Stimulated activated CD4-positive, alpha-beta T cell treated with anti-CD3 and anti-CD28 coated beads, TNF-alpha, amount 100 ng/mL, for 4 hours (primary cell): Measurements from ENCODE around the gene XYLB.

Experiments used
- DNase-seq, 3 experiments: peaks; one replicate each; pipeline ENCODE4 v3.0.0-alpha.2; 2020; ENCODE audit warnings: low read depth in 3 of 3

XYLB gene

DNA sequence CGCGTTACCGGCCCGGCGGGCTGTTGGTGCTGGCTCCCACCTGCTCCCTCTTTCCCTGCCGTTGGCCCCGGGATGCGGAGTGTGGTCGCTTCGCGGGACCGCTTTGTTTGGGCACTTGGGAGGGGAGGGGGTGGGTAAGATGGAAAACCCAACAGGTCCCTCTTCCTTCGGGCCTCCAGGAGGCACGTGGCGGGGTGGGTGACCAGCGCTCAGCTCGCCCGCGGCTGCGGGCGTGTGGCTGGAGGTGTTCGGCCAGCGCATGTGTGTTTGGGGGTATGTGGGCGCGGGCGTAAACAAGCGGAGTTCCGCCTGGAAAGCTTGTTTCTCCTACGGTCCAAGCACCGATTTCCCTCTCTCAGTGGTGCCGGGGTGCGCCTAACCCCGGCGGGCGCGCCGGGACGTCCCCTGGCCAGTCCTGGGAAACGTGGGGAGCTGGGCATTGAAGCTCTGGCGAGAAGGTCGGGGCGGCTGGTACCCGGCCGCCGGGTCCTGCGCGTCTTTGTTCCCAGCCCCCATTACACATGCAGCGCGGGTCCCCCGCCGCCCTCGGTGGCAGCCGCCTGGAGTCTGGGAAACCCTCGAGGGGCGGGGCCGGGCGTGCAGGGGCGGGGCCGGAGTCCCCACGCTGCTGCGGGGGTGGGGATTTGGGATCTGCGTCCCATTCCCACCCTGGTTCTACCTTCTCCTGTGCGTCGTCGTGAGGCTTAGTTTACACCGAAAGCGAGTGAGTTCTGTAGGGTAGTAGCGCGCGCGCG is 108.5 kb downstream of the XYLB start:
- DNase-seq: peak in 1 of 3 experiments; percentile 20

DNA sequence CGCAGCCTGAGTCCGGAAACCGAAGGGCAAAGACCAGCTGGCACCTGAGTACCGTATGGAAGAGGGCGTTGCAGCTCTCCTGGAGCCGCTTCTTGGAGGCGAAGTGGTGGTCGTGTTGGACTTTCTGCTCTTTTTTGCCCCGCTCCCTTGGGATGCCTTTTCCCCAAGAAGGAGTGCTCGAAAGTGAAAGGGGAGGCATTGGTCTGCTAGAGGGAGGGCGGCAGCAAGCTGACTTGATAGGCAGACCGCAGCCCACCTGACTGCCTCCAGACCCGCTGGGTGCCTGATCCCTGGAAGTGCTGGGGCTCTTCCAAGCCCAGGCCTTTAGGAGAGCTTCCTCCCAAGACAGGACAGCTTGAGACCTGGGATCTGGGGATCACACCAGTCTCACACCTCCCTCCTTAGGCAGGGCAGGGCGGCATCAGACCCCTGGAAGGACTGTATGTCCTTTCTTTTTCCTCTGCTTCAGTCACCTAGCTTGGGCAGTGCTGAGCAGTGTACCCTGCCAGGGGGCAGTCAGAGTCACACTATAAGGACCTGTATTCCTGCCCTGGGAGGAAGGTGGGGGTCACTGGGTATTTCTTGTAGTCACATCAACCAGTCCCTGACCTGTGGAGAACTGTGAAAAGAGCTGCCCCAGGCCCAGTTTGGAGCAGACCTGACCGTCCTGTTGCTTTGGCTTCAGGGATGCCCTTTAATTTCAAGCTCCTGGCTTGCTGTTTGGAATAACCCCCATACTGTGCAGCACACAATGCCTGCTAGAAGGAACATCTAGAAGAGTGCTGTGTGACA is 109.2 kb downstream of the XYLB start:
- DNase-seq: no peak

DNA sequence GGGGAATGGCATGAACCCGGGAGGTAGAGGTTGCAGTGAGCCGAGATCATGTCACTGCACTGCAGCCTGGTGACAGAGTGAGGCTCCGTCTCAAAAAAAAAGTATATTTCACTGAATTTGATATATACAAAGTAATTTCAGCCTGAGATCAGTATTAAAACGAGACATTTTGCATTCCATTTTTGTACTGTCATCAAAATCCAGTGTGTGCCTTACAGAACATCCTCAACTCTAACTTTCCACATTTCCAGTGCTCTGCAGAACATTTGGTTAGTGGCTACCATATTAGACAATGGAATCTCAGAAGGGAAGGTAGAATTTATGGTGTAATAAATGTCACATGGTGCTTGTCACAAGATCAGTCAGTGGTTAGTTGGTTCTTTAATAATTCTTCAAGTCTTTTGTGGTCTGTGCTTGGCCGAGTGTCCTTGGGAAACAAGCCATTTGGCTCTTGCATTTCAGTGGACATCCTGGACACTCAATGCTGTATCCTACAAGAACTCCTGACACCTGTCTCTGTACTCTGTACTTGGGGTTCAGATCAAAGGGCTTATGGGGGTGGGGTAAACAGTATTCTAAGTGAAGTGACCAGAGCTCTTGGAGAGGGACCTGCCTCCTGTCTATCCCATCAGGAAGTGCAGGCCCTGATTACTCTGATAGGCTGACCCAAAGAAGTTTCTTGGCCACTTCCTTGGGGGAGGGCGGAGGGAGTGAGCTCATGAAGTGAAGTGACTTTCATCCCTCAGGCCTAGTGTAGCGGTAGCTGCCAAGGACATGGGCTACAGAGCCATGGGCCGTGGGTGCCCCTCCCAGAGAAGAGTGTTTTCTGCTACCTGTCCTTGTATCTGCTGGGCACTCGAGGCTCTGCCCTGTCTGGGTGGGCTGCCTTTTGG is 110.8 kb downstream of the XYLB start:
- DNase-seq: no peak

DNA sequence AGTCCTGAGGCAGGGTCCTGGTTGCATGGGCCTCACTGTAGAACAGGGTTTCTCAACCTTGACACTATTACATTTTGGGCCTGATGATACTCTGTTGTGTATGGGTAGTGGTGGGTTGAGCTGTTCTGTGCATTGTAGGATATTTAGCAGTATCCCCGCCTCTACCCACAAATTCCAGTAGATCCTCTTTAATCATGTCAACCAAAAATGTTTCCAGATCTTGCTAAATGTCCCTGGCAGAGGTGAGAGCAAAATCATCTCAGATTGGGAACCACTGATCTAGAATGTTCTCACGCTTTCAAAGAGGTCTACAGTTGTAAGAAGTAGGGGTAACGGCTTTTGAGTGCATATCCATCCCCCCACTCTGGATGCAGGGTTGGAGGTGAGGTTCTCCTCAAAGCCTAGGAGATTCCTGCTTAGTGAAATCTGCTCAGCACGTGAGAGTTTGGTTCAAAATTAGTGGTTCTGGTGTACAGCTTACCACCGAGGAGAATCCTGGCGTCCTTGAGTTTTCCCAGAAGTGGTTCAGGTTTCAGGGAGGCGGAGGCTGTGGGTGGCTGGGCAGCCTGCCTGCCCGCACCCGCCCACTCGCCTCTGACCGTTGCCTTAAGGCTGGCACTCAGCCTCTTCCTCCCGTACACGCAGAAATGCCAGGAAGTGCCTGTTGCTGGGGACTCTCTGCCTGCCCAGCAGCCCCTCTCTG is 112.4 kb downstream of the XYLB start:
- no peak for DNase-seq

DNA sequence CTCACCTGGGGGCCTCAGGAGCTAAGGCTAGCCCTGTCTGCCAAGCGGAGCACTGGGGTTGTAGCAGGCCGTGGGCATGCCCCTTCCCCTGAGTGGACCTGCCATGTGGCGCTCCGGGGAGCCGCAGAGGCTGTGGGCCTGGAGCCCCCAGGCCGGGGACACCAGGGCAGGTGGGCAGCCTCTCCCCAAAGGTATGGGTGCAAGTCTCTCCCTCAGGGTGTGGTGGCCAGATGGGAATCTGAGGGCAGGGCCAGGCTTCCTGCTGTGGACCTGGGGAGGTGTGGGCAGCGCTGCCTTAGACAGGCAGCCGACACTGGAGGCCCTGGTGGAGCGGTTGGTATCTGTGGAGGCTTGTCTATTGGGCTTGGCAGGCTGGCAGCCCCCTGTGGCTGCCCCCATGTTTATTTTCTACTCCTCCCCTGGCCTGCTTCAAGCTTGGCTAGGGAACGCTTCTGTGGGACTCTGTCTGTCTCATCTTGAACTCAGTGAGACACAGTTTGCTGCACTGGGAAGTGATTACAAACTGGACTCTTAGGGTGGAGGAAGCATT is 113.0 kb downstream of the XYLB start:
- no peak for DNase-seq

DNA sequence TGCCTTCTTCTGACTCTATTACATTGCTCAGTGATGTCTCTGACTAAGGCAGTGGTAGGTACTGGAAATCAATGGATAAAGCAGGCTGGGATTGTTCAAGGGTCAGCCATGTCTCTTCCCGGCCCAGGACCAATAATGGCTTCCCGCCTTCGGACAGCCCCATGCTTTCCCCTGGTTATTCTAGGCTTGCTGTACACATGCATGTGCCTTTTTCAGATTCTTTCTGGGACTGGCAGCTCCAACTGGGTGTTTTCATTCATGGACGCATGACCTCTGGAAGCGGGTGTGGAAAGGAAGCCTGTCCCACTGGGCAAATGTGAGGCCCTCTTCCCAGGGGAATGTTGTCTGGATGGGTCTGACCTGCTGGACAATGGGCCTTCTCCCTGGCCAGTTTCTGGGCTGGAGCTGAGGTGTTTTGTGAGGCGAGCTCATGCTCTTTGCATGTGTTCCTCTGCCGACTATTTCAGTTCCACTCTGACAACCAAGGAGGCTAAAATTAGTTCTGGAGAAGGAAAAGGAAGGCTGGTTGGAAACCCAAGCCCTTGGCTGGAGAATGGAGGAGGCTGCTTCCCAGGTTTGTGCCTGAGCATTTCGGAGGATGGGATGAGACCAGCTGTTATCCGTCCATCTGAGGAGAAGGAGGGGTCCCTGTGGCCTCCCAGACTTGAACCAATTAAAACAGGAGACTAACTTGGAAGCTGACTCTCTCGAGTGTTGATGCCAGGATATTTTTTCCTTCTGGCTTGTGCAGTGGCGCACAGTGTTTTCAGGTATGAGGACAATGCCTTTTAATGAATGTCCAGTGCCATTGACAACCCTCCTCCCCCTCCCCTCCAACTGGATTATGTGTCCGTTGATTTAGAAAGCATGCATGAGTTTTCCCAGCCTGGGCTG is 114.0 kb downstream of the XYLB start:
- no peak for DNase-seq
